HG03175 (cell line): Measurements from ENCODE around the gene CPED1.
A peak's percentile ranks its signal among the peaks of the same experiment; 100 is the strongest.

Source experiments
- ATAC-seq: cut with Tn5 transposase; IDR thresholded peaks from one replicate; pipeline ENCODE4 v1.9.1; 2021; ENCODE audit warnings: mild to moderate bottlenecking, moderate library complexity; ENCODE audit not compliant: unreplicated experiment

CPED1 gene

DNA sequence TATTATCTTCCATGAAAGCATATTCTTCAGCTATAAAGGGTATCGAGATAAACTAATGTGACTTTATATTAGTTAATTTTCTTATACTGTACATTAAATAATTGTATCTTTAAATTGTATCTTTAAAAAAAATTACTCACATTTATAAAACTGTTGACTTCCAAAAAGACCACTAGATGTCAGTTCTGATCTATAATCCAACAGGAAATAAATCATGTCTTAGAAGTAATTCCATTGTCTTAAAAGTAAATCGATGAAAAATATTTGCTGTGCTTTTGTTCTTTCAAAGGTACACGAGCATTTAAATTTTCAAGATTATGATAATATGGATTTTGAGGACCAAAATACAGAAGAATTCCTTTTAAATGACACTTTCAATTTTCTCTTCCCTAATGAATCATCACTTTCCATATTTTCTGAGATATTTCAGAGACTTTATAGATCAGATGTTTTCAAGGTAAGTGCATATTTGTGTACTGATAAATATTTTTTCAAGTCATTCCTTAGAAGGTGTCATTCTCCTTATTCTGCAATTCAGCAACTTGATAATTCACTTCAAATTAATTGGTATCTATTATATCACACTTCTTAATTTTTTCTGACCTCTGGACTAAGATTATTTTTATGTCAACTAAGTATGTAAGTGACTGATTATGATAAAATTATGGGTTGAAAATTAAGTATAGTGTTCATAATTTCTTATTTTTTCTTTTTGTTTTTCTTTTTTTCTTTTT, 138.5 kb downstream of the CPED1 start:
- no peak for ATAC-seq

DNA sequence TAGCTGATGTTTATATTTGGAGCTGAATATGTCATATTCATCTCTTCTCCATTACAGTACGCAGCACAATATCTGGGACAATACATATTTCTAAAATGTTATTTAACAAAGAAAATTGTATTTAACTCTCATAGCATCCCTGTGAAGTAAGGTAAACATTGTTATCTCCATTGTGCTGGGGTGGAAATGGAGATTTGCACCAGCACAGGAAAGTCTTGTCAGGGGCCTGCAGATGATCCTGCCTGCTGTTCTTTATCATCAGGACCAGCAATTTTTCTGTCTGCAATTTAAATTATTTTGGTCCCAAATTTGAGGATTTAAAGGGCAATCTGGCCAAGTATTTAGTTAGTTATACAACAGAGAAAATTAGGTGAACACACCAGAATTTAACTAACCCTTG, 144.4 kb downstream of the CPED1 start:
- ATAC-seq = no peak

DNA sequence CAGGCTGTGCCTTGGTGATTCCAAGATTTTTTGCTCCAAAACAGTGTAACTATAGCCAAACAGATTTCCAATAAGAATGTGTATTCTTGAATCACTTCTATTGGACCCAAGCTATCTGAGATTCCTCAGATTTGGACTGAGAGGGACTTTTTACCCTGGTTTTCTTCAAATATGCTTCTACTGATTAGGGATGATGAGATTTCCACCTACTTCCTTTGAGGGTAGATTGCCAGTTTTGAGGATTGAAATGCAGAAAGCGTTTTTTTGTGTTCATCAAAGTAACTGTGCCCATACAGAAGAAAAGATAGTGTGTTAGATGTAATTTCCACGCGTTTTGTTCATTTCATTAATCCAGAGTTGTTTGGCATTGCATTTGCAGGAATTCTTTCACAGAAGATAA, 144.9 kb downstream of the CPED1 start:
- no peak for ATAC-seq

DNA sequence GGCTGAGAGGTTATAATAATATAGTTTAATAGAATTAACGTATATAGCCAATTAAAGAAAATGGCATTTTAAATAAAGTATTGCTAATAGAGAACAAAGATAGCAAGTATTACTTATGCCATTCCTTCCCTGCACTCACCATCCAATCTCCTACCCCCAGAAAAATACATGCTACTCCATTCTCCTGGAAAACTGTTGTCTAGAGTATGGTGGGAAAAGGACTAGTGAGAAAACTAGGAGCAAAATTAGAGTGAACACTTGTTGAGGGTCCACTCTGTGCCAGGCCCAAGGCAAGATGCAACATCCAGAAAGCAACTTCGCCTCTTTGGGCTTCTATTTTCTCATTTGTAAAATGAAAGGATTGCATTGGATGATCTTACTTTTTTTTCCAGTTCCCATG, 149.1 kb downstream of the CPED1 start:
- ATAC-seq = no peak

DNA sequence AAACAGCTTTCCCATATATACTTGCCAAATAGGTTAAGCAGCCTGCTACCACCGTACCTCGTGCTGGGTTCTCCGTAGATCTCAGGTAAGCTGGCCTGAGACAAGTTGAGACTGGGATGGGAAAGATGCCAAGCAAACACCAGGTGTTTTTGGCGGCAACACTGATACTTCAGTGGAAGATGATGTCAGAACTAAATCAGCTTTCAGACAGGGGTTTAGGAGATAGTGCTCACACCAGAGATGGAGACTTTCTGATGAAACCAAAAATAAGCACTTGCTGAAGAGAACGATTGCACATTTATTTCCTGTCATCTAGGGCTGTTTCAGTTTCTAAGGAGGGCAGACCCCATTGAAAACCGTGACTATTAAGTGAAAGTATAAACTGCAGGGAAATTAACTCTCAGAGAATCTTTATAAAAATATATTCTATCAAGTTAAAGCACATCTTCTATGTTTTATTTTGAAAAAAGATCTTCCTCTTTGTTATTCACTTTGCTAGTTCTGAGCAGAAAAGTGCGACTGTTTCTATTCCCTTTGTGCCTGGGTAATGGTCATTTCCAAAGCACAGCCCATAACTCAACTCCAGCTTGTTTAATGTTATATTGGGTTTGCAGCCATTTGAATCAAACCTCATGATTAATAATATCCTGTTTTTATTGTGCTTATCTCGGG, 149.9 kb downstream of the CPED1 start:
- peak; percentile 100 for ATAC-seq

DNA sequence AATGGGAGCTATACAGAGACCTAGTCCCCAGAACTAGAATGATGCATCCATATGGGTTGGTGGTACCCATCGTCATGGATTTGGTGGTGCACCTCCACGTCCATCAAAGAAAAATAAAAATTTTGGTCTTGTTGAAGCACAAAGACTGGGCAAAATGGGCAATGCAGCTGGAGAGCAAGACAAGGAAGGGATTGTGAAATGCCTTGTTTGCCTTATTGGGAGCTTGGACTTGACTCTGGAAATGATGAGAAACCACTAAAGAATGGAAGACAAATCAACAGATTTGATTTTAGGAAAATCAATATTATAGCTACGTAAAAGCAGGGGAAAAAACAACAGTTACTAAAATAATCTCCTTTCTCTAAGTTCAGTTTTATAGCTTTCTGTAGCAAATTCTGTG, 150.9 kb downstream of the CPED1 start:
- no peak for ATAC-seq

DNA sequence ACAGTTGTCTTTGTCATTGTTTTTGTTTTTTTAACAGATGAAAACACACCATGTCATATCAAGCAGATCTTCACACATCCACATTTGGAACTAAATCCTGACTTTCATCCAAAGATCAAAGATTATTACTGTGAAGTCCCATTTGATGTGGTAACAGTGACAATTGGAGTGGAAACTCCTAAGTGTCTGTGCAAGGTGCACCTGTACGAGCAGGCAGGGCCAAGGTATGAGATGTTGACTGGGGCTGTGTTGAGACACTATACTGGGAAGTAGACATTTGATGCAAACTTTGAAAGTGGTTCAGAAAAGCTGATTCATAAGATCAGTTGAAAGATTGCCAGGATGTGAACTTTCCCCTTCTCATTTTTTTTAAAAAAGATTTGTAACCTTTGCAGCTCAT, 152.3 kb downstream of the CPED1 start:
- ATAC-seq = no peak

DNA sequence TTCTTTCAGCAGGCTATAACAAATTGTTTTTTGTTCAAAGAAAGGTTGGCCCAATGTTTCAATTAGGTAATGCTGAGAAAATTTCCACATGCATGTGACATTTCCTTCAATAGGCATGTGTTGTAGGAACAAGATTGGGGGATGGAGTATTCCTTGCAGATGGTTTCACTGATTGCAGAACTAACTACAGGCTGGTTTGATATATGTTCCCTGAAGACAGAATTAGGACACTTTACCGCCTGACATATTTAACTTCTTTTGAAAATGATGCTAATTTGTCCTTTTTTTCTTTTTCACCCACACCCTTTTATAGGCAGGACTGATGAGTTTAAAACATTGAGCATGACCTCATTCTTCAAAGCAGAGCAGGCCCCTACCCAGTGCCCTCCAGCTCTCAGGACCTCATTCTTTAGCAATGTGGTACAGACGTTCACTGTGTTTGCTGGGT, 163.3 kb downstream of the CPED1 start:
- ATAC-seq = no peak

DNA sequence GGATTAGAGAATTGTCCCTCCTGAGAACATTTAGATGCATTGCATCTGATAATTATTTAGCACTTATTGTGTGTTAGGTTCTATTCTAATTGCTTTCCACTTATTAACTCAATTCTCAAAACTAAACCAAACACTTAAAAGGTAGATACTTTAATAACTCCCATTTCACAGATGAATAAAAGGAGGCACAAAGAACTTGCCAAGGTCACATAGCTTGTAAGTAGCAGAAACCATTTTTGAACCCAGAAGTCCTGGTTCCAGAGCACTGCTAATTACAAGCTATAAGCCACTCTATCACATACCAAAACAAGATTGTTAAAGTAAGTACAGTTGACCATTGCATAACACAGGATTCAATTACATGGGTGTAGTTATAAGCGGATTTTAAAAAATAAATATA, 164.9 kb downstream of the CPED1 start:
- no peak for ATAC-seq

DNA sequence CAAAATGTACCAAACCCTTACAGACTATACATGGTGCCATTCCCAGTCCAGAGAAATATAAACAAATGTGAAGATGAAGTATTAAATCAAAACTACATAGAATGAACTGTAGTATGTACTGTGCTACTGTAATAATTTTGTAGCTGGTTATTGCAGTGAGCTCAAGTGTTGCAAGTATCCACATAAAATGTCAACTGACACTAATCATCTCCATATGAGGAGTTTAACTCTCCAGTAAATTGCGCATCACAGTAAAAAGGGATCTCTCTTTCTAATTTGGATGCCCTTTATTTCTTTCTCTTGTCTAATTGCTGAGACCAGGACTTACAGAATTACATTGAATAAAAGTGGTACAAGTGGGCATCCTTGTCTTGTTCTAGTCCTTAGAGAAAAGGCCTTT, 165.5 kb downstream of the CPED1 start:
- ATAC-seq = no peak

DNA sequence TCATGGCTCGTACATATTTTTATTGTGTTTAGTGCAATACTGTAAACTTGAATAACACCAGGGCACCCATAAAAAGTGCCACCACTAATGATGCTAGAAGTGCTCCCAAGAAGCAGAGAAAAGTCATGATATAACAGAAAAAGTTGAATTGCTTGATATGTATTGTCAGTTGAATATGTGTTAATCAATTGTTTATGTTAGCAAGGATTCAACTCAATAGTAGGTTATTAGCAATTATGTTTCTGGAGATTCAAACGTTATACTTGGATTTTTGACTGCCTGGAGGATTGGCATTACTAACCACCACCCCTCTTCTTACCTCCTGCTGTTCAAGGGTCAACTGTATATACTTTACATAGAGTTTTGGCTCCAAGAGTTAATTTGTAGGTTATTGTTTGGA, 168.3 kb downstream of the CPED1 start:
- ATAC-seq = no peak

DNA sequence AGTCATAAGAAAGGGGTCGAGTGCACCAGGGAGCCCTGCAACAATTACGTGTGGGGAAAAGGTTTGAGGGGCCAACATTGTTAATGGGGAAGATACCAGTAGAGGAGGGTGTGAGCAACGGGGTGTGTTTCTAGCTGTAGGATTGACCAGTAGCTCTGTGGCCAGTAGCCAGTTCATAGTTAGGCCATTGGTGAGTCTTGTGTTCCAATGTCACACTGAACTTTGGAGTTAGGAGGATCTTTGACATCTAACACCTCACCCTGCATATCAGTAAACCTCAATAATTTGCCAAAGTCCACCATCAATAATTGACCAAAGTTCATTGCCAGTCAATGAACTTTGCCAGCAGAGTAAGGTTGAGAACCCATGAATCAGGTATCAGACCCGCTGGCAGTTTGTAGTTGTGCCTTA, 168.8 kb downstream of the CPED1 start:
- no peak for ATAC-seq

DNA sequence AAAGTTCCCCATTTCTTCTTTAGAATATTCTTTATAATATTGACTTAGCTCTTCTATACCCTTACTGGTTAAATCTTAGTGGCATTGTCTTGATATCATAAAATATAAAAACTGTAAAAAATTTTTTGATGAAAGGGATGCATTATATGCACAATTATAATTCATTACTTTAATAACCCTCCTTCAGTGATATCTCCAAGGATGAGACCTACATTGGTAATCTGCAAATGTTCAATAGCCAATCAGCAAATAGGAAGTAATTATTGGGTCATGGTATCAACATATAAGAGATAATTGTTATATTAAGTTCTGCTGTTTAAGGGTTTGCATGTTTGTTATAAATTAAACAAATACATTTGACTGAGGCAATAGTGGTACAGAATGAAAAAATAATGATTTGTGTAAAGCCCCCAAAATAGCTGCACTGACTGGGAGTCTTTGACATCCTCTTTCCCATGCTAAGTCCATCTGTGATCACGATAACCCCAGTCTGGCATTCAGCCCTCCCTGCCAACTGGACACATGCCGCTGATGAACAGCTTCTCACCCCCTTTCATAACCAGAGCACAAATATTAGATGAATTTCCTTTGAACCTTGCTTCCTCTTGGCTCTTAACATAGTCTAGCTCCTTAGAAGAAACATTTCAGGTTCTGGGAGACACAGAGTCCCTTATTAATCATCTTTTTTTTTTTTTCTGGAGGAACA, 169.5 kb downstream of the CPED1 start:
- no peak for ATAC-seq

DNA sequence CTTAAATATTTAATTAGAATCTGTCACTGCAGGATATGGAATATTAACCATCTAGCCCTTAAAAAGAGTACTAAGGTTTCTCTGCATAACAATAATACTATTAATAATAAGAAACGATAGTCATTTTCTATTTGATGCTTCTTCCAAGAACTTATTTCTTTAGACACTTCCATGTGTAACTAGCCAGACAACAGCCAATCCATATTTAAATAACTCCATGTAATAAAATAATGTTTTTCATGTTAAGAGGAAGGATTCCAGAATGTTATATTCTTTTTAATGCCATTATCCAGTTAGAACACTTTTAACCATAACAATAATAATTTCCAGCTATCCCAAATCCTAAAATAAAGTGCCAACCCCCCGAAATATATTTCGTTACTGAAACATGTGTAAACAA, 170.2 kb downstream of the CPED1 start:
- no peak for ATAC-seq

DNA sequence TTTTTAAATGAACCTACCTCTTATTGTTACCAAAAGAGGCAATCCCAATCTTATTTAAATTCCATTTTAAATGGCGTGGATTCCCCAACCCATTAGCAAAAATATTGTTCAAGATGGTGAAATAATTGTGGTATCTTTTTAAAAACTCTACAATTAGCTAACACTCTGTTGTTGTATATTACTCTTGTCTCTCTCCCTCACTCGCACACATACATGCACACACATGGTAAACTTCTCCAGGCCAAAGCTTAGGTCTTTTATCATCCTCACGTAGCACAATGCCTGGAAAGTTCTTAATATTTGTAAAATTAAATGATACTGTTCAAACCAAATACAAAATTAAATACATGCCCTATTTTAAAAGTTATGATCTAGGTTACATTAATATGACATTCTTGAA, 171.0 kb downstream of the CPED1 start:
- no peak for ATAC-seq

DNA sequence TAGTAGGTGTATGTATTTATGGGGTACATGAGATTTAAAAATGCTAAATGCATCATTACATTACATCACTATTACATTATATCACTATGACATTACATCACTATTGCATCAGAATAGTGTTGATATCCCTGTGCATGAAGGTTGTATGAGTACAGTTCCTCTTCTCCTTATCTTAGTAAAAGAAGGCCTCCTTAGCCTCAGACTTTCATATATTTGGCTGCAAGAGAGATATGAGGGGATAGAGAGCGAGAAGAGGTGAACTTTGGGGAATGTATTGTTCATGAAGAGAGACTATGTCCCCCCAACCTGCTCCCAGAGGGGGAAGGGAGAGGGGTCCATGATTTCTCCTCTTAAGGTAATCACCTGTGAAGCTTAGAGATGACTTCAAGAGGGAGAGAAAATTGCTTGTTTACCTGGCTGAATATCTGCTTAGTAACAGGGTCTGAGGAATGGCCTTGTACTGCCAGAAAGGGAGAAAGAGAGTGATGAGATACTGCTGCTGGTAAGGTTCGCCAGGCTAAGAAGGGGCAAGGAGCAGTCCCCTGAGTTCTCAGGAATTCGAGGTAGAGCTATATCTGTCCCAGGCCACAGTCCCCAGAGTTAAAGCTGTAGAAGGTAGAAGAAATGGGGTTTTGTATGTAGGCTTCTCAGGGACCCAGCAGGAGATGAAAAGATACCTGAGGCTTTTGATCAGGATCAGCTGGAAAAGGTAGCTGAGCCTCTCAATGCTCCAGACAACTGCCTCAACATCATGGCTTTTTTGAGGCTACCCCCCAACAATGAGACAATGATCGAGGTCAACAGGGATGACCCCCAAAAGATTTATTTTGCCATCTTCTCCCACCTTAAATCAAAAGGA, 171.9 kb downstream of the CPED1 start:
- ATAC-seq = no peak

DNA sequence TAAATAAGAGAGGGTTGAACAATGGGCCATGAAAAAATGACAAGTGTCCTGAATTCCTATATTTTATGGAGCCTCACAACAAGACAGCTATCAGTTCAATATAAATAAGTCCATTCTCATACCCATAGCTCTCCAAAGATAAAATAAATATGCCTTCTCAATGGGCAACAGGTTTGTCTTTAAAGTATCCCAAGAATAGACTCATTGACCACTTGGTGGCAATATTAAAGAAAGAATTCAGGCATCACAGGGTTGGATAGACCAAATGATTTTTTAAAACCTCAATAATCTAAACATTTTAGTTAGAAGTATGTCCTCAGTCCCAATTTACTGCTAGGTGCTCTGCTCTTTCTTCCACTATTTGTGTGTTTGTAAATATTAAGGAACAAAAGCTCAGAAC, 175.2 kb downstream of the CPED1 start:
- ATAC-seq = no peak

DNA sequence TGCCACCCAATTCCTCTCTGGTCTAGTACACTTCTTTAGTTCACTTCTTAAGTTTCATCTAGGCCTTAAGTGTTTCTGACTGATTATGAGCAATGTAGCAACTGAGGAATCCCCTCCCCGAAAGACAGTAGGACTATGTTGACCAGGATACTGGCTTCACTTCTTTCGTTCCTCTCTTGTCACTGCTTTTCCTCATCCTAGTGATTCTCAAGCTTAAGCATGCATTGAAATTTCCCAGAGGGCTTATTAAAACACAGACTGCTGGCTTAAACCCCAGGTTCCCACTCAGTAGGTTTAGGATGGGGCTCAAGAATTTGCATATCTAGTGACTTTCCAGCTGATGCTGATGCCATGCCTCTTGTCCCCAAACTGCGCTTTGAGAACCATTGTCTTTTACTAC, 175.7 kb downstream of the CPED1 start:
- no peak for ATAC-seq

DNA sequence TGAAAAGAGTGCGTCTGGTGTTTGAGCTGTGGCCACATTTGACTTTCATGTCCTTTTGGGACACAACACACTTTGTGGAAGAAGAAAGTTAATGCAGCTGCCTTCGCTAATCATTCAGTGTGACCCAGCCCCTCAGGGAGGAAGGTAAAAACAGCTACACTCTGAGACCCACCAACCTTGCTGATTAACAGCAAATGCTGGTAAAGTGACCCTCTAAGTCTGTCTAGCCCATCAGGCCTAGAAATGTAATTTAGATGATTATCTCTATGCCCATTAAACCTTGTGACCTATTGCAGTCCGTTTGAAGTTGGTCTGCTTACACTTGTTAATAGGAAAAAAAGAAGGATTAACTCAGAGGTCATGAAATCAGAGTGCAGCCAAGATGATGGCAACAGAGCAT, 178.4 kb downstream of the CPED1 start:
- no peak for ATAC-seq

DNA sequence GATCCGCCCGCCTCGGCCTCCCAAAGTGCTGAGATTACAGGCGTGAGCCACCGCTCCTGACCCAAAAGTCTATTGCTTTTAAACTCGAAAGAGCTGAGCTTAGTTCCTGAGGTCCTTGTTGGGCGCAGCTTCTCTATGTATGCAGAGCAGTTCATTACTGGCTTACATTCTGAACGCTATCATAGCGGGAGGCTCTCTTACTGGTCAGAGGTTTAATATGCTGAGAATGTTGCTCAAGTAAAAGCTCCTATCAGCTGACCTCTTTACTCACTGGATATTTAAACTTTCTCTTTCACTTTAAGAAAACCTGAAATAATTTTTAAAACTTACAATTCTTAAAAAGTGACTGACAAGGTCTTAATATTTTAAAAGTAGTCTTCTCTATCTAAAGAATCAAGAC, 179.5 kb downstream of the CPED1 start:
- ATAC-seq = no peak

DNA sequence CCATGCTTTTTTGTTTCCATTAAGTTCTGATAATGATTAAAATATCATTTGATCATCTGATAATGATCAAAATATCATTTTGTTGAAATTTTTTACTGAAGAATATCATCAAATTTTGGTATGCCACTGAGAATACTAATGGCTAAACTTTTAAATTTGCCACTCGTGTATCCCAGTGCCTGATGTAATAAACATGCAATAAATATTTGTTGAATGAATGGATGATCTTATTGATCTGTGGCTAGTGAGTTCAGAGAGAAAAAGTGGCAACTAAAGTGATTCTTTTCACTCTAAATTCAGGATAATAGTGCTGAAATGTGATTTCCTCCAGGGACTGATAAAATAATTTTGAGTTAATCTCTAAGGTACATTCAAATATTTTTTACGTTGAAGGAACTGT, 181.0 kb downstream of the CPED1 start:
- ATAC-seq = no peak
